HCT116 (cell line): ENCODE data around the gene WDR45B. TPM values are rescaled to one million over a fixed set of nuclear protein-coding genes. Genes with fewer than 3 reads are reported as not detected.

Experiments
- ATAC-seq: fragments of 200-7000 bp; cut with Tn5 transposase; 2 replicates; pipeline ENCODE4 v1.9.1; 2020; ENCODE audit warnings: mild to moderate bottlenecking, moderate library complexity
- BruUV-seq: library from RNA; stranded (reverse); fragments of 400-500 nt; replicated peaks from 2 replicates; lab custom pipeline; 2021; lab: Mats Ljungman, UMichigan
- CTCF ChIA-PET: fragments of 300-600 bp; sonication (Branson Sonifier 250); formaldehyde crosslinking; loops from one replicate; lab custom pipeline; 2021; ENCODE audit warnings: antibody characterized with exemption; lab: Charles Lee
- POLR2A ChIA-PET: fragments of 300-600, 350-600 bp; sonication (Branson Sonifier 250); formaldehyde crosslinking; loops from one replicate; lab custom pipeline; 2021; ENCODE audit warnings: antibody characterized with exemption; lab: Charles Lee
- RAD21 ChIA-PET, 2 experiments: fragments of 300-600 bp; sonication (Branson Sonifier 250); formaldehyde crosslinking; loops; one replicate each; lab custom pipeline; 2023; ENCODE audit warnings: low total read pairs in 2 of 2; ENCODE audit not compliant: uncharacterized antibody in 2 of 2, unreplicated experiment in 2 of 2, low non-redundant PET in 1 of 2; lab: Charles Lee
- DNase-seq: peaks from one replicate; pipeline ENCODE4 v3.0.0-alpha.2; 2010; ENCODE audit warnings: low read depth, low spot score
- H2AFZ ChIP-seq: fragments of 200-600 bp; shearing (Covaris generic), sonication (generic); 2 replicates; pipeline ENCODE4 v1.6.1; 2017; ENCODE audit warnings: low read depth, mixed run types, mixed read lengths, antibody characterized with exemption, low read length; ENCODE audit not compliant: poor library complexity, severe bottlenecking
- H3K27ac ChIP-seq: 2 replicates; pipeline ENCODE4 v1.5.1; 2012; ENCODE audit warnings: low read depth, low read length
- H3K27me3 ChIP-seq: fragments of 200-600 bp; sonication (generic); 2 replicates; pipeline ENCODE4 v1.6.1; 2016; ENCODE audit warnings: mixed run types, low read length, mixed read lengths; ENCODE audit not compliant: insufficient read depth
- H3K36me3 ChIP-seq, 2 experiments: fragments of 200-500 bp in 1 of 2; fragments of 200-600 bp in 1 of 2; sonication (Bioruptor generic) in 1 of 2; sonication (generic) in 1 of 2; 2 replicates each; pipeline versions ENCODE4 v1.5.1 to v1.6.1; 2014 to 2016; ENCODE audit warnings: low read length in 2 of 2, inconsistent platforms in 1 of 2, mixed read lengths in 1 of 2, mixed run types in 1 of 2; ENCODE audit not compliant: insufficient read depth in 2 of 2, control insufficient read depth in 1 of 2
- H3K4me1 ChIP-seq, 2 experiments: fragments of 200-600 bp in 1 of 2; sonication (generic) in 1 of 2; 2 replicates each; pipeline versions ENCODE4 v1.5.1 to v1.6.1; 2012 to 2017; ENCODE audit warnings: low read length in 2 of 2, inconsistent platforms in 1 of 2, mild to moderate bottlenecking in 1 of 2, mixed read lengths in 1 of 2, mixed run types in 1 of 2, moderate library complexity in 1 of 2; ENCODE audit not compliant: insufficient read depth in 2 of 2, control insufficient read depth in 1 of 2
- H3K4me2 ChIP-seq: fragments of 200-600 bp; sonication (generic); 2 replicates; pipeline ENCODE4 v1.6.1; 2017; ENCODE audit warnings: mixed run types, low read length, mixed read lengths
- H3K4me3 ChIP-seq, 2 experiments: fragments of 200-600 bp in 1 of 2; sonication (generic) in 1 of 2; replicated peaks in 1 of 2; 2 replicates each; pipeline ENCODE4 v1.5.1; 2011 to 2016; ENCODE audit warnings: low read length in 2 of 2, control low read depth in 1 of 2, low read depth in 1 of 2, mild to moderate bottlenecking in 1 of 2, mixed read lengths in 1 of 2, mixed run types in 1 of 2
- H3K79me2 ChIP-seq: fragments of 200-600 bp; sonication (generic); 2 replicates; pipeline ENCODE4 v1.6.1; 2017; ENCODE audit warnings: mild to moderate bottlenecking, mixed run types, low read length, moderate library complexity, mixed read lengths; ENCODE audit not compliant: insufficient read depth
- H3K9ac ChIP-seq: fragments of 200-600 bp; sonication (generic); 2 replicates; pipeline ENCODE4 v1.6.1; 2016; ENCODE audit warnings: low read length, mixed read lengths
- H3K9me2 ChIP-seq: fragments of 200-600 bp; sonication (generic), shearing (Covaris generic); 2 replicates; pipeline ENCODE4 v1.6.1; 2017; ENCODE audit warnings: mixed run types, mild to moderate bottlenecking, moderate library complexity; ENCODE audit not compliant: insufficient read depth
- H3K9me3 ChIP-seq, 2 experiments: fragments of 200-500 bp in 1 of 2; fragments of 200-600 bp in 1 of 2; sonication (Bioruptor generic) in 1 of 2; sonication (generic) in 1 of 2; 2 replicates each; pipeline ENCODE4 v1.6.1; 2014 to 2017; ENCODE audit warnings: low read length in 2 of 2, mixed read lengths in 2 of 2, inconsistent platforms in 1 of 2, low read depth in 1 of 2, mild to moderate bottlenecking in 1 of 2, mixed run types in 1 of 2, moderate library complexity in 1 of 2; ENCODE audit not compliant: control insufficient read depth in 1 of 2, insufficient read depth in 1 of 2
- H4K20me1 ChIP-seq: fragments of 200-600 bp; sonication (generic), shearing (Covaris generic); 2 replicates; pipeline ENCODE4 v1.6.1; 2017; ENCODE audit warnings: mixed run types, mild to moderate bottlenecking, moderate library complexity; ENCODE audit not compliant: insufficient read depth
- CEBPB ChIP-seq: IDR thresholded peaks from 2 replicates; pipeline ENCODE4 v1.6.1; 2012; ENCODE audit warnings: low read depth
- EGR1 ChIP-seq: IDR thresholded peaks from 2 replicates; pipeline ENCODE4 v1.6.1; 2012; ENCODE audit warnings: low read depth
- EZH2 ChIP-seq: fragments of 200-600 bp; sonication (generic); IDR thresholded peaks from 2 replicates; pipeline ENCODE4 v1.6.1; 2017; ENCODE audit warnings: antibody characterized with exemption, mixed run types
- EZH2phosphoT487 ChIP-seq: fragments of 200-600 bp; IDR thresholded peaks from 2 replicates; pipeline ENCODE4 v1.6.1; 2018; ENCODE audit warnings: antibody characterized with exemption, borderline replicate concordance
- FOSL1 ChIP-seq: IDR thresholded peaks from 2 replicates; pipeline ENCODE4 v1.6.1; 2012; ENCODE audit warnings: low read depth
- JUND ChIP-seq: IDR thresholded peaks from 2 replicates; pipeline ENCODE4 v1.6.1; 2012
- SP1 ChIP-seq: IDR thresholded peaks from 2 replicates; pipeline ENCODE4 v1.6.1; 2012; ENCODE audit warnings: low read depth
- SRF ChIP-seq: IDR thresholded peaks from 2 replicates; pipeline ENCODE4 v1.6.1; 2012; ENCODE audit warnings: low read depth
- TCF7L2 ChIP-seq: IDR thresholded peaks from 2 replicates; pipeline ENCODE4 v1.7.0; 2011; ENCODE audit warnings: borderline replicate concordance, inconsistent platforms; ENCODE audit not compliant: insufficient read depth, insufficient read length; ENCODE audit errors: extremely low read depth
- ZNF274 ChIP-seq: fragments of 200-500 bp; sonication (Bioruptor generic); IDR thresholded peaks from 2 replicates; pipeline ENCODE4 v1.6.1; 2014; ENCODE audit warnings: mild to moderate bottlenecking, low read depth, low read length, inconsistent platforms
- intact Hi-C: fragments of 100-400 bp; cut with micrococcal nuclease; formaldehyde crosslinking; loops from 2 replicates; pipeline ENCODE4 v1.10.0; 2022
- total RNA-seq: library from RNA; stranded (reverse); gene quantifications from one replicate; pipeline ENCODE4 v1.2.1, GENCODE V29; 2021; ENCODE audit not compliant: unreplicated experiment
- TF ChIP-seq, protein P1 (sequence below): IDR thresholded peaks from 2 replicates; pipeline ENCODE4 v1.6.1; 2012; ENCODE audit warnings: low read depth
- TF ChIP-seq, protein P2 (sequence below), 3 experiments: fragments of 200-600 bp in 1 of 3; sonication (generic) in 1 of 3; IDR thresholded peaks in 2 of 3; conservative IDR thresholded peaks in 1 of 3; 2 replicates each; pipeline ENCODE4 v1.5.1; 2012 to 2017; ENCODE audit warnings: low read depth in 2 of 3, low read length in 2 of 3, antibody characterized with exemption in 1 of 3, borderline replicate concordance in 1 of 3, control low read depth in 1 of 3, mild to moderate bottlenecking in 1 of 3, mixed read lengths in 1 of 3, mixed run types in 1 of 3, moderate library complexity in 1 of 3; ENCODE audit not compliant: insufficient read depth in 1 of 3
- TF ChIP-seq, protein P3 (sequence below): IDR thresholded peaks from 2 replicates; pipeline ENCODE4 v1.6.1; 2011; ENCODE audit warnings: mild to moderate bottlenecking, low read length, moderate library complexity; ENCODE audit not compliant: insufficient replicate concordance; ENCODE audit errors: extremely low read depth
- TF ChIP-seq, protein P4 (sequence below): IDR thresholded peaks from 2 replicates; pipeline ENCODE4 v1.6.1; 2012
- TF ChIP-seq, protein P5 (sequence below): IDR thresholded peaks from 2 replicates; pipeline ENCODE4 v1.6.1; 2012

Gene WDR45B
- total RNA-seq, 1 experiment from 2014 or later: 117 TPM

DNA sequence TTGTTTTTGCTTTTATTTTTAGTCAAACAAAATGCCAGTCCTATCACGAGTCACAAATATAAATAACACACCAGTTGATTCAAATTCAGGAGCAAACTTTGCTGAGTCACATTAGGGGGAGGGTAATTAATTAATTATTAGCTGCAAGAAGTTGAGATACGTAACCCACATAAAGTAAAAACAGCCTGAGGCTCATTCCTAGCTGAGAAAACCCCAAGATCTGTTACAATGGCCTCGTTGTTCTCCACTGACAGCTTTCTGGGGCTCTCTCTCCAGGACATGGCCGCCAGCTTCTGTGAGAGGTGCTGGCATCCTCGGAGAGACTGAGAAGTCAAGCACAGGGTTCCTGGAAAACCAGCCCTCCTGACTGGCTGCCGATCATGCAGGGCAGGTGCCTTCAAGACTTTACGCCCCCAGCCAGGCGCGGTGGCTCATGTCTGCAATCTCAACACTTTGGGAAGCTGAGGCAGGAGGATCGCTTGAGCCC is 39.2 kb upstream of the WDR45B start:
- no peak overlapping the region for H2AFZ ChIP-seq
- TF ChIP-seq SP1 (no peak), CEBPB (no peak), TCF7L2 (no peak), JUND (no peak), FOSL1 (no peak), ZNF274 (no peak), SRF (no peak), EZH2phosphoT487 (no peak), EZH2 (no peak), EGR1 (no peak)
- TF ChIP-seq, protein P1, sequence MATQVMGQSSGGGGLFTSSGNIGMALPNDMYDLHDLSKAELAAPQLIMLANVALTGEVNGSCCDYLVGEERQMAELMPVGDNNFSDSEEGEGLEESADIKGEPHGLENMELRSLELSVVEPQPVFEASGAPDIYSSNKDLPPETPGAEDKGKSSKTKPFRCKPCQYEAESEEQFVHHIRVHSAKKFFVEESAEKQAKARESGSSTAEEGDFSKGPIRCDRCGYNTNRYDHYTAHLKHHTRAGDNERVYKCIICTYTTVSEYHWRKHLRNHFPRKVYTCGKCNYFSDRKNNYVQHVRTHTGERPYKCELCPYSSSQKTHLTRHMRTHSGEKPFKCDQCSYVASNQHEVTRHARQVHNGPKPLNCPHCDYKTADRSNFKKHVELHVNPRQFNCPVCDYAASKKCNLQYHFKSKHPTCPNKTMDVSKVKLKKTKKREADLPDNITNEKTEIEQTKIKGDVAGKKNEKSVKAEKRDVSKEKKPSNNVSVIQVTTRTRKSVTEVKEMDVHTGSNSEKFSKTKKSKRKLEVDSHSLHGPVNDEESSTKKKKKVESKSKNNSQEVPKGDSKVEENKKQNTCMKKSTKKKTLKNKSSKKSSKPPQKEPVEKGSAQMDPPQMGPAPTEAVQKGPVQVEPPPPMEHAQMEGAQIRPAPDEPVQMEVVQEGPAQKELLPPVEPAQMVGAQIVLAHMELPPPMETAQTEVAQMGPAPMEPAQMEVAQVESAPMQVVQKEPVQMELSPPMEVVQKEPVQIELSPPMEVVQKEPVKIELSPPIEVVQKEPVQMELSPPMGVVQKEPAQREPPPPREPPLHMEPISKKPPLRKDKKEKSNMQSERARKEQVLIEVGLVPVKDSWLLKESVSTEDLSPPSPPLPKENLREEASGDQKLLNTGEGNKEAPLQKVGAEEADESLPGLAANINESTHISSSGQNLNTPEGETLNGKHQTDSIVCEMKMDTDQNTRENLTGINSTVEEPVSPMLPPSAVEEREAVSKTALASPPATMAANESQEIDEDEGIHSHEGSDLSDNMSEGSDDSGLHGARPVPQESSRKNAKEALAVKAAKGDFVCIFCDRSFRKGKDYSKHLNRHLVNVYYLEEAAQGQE: no peak
- TF ChIP-seq, protein P2, sequence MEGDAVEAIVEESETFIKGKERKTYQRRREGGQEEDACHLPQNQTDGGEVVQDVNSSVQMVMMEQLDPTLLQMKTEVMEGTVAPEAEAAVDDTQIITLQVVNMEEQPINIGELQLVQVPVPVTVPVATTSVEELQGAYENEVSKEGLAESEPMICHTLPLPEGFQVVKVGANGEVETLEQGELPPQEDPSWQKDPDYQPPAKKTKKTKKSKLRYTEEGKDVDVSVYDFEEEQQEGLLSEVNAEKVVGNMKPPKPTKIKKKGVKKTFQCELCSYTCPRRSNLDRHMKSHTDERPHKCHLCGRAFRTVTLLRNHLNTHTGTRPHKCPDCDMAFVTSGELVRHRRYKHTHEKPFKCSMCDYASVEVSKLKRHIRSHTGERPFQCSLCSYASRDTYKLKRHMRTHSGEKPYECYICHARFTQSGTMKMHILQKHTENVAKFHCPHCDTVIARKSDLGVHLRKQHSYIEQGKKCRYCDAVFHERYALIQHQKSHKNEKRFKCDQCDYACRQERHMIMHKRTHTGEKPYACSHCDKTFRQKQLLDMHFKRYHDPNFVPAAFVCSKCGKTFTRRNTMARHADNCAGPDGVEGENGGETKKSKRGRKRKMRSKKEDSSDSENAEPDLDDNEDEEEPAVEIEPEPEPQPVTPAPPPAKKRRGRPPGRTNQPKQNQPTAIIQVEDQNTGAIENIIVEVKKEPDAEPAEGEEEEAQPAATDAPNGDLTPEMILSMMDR (IDR thresholded peaks at IDR 0.05 in 2 of 3, conservative IDR thresholded peaks at IDR 0.05 in 1 of 3; ENCODE audit: borderline replicate concordance in 1 of 3, insufficient read depth in 1 of 3, low read depth in 2 of 3, low read length in 2 of 3): no peak
- TF ChIP-seq, protein P3, sequence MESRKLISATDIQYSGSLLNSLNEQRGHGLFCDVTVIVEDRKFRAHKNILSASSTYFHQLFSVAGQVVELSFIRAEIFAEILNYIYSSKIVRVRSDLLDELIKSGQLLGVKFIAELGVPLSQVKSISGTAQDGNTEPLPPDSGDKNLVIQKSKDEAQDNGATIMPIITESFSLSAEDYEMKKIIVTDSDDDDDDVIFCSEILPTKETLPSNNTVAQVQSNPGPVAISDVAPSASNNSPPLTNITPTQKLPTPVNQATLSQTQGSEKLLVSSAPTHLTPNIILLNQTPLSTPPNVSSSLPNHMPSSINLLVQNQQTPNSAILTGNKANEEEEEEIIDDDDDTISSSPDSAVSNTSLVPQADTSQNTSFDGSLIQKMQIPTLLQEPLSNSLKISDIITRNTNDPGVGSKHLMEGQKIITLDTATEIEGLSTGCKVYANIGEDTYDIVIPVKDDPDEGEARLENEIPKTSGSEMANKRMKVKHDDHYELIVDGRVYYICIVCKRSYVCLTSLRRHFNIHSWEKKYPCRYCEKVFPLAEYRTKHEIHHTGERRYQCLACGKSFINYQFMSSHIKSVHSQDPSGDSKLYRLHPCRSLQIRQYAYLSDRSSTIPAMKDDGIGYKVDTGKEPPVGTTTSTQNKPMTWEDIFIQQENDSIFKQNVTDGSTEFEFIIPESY: no peak
- TF ChIP-seq, protein P4, sequence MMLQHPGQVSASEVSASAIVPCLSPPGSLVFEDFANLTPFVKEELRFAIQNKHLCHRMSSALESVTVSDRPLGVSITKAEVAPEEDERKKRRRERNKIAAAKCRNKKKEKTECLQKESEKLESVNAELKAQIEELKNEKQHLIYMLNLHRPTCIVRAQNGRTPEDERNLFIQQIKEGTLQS: no peak
- TF ChIP-seq, protein P5, sequence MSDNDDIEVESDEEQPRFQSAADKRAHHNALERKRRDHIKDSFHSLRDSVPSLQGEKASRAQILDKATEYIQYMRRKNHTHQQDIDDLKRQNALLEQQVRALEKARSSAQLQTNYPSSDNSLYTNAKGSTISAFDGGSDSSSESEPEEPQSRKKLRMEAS: no peak
- DNase-seq (no peak), ATAC-seq (no peak)
- H3K27ac ChIP-seq: no peak overlapping the region
- no peak overlapping the region for H3K9ac ChIP-seq
- H3K9me3 ChIP-seq: peaks cover 2% of the 10 kb centered on the region in 2 experiments; a peak in 1 of 4 replicates
- no peaks in the 10 kb centered on the region for H3K36me3 ChIP-seq
- no TSS peak for BruUV-seq
- H3K4me2 ChIP-seq: no peak overlapping the region
- RAD21 ChIA-PET: interaction anchor here in 1 of 2 experiments (0.6 kb wide), 1 partner anchor 29 kb away, joined by 3 read pairs; the partner anchor contains the start of gene FN3KRP
- no peaks in the 10 kb centered on the region for H4K20me1 ChIP-seq
- no peaks in the 10 kb centered on the region for H3K79me2 ChIP-seq
- no peak overlapping the region for H3K4me3 ChIP-seq
- no peaks in the 10 kb centered on the region for H3K27me3 ChIP-seq
- no peaks in the 10 kb centered on the region for H3K9me2 ChIP-seq
- H3K4me1 ChIP-seq: peaks cover 0 to 5% of the 10 kb centered on the region in 2 experiments; a peak in 1 of 4 replicates
- CTCF ChIA-PET: no interaction called here
- intact Hi-C loops: no loop called here
- POLR2A ChIA-PET: no interaction called here
